GM23338 (cell line): Measurements from ENCODE around the gene TENT4B.

Experiments
- CTCF ChIP-seq, 2 experiments: fragments of 200-600 bp in 1 of 2; sonication (generic) in 1 of 2; conservative IDR thresholded peaks; 2 replicates each; pipeline versions ENCODE4 v1.5.1 to v1.6.1; 2016 to 2017; ENCODE audit warnings: antibody characterized with exemption in 2 of 2, low read depth in 2 of 2, mild to moderate bottlenecking in 2 of 2, moderate library complexity in 1 of 2
- JUNB ChIP-seq: IDR thresholded peaks from one replicate; pipeline ENCODE4 v1.6.1; 2016; ENCODE audit warnings: antibody characterized with exemption; ENCODE audit not compliant: unreplicated experiment
- POLR2AphosphoS5 ChIP-seq: IDR thresholded peaks from 2 replicates; pipeline ENCODE4 v1.6.1; 2016; ENCODE audit warnings: antibody characterized with exemption, low read depth
- TF ChIP-seq, protein P1 (sequence below): IDR thresholded peaks from one replicate; pipeline ENCODE4 v1.6.1; 2018; ENCODE audit warnings: antibody characterized with exemption; ENCODE audit not compliant: unreplicated experiment

GRCh38 chr16:50270510-50271147 is 117.5 kb downstream of the TENT4B start:
- no peak for TF ChIP-seq CTCF (conservative IDR thresholded peaks at IDR 0.05; ENCODE audit: low read depth in 2 of 2)
- TF ChIP-seq, protein P1, sequence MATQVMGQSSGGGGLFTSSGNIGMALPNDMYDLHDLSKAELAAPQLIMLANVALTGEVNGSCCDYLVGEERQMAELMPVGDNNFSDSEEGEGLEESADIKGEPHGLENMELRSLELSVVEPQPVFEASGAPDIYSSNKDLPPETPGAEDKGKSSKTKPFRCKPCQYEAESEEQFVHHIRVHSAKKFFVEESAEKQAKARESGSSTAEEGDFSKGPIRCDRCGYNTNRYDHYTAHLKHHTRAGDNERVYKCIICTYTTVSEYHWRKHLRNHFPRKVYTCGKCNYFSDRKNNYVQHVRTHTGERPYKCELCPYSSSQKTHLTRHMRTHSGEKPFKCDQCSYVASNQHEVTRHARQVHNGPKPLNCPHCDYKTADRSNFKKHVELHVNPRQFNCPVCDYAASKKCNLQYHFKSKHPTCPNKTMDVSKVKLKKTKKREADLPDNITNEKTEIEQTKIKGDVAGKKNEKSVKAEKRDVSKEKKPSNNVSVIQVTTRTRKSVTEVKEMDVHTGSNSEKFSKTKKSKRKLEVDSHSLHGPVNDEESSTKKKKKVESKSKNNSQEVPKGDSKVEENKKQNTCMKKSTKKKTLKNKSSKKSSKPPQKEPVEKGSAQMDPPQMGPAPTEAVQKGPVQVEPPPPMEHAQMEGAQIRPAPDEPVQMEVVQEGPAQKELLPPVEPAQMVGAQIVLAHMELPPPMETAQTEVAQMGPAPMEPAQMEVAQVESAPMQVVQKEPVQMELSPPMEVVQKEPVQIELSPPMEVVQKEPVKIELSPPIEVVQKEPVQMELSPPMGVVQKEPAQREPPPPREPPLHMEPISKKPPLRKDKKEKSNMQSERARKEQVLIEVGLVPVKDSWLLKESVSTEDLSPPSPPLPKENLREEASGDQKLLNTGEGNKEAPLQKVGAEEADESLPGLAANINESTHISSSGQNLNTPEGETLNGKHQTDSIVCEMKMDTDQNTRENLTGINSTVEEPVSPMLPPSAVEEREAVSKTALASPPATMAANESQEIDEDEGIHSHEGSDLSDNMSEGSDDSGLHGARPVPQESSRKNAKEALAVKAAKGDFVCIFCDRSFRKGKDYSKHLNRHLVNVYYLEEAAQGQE, result no peak
- no peak for TF ChIP-seq POLR2AphosphoS5
- no peak for TF ChIP-seq JUNB
